Measurements from ENCODE around the gene SERPINB12. TPM values are rescaled to one million over a fixed set of nuclear protein-coding genes. Genes with fewer than 3 reads are reported as not detected.

SERPINB12 gene
- total RNA-seq: not detected
- not detected for polyA plus RNA-seq

GRCh38 chr18:63542069-63542468, at the start of gene SERPINB12:
Gene SERPINB12, plus strand, starts transcription at chr18:63542369. Its CDS starts 13,791 bp downstream, at chr18:63556160.
- intact Hi-C loops (cut with micrococcal nuclease): no loop called here
- POLR2A ChIA-PET (ENCODE audit: partially characterized antibody): no interaction called here
- Histone ChIP-seq H3K4me1 (ENCODE audit: insufficient read depth, low read length) (no peaks in the 10 kb centered on the region), H3K4me3 (ENCODE audit: low read length in 2 of 2) (no peak within 1 kb of the TSS), H3K36me3 (ENCODE audit: insufficient read depth, low read length) (no peaks in the 10 kb centered on the region), H3K27ac (ENCODE audit: low read depth, low read length) (no peak within 1 kb of the TSS), H3K27me3 (ENCODE audit: insufficient read depth, low read length) (no peaks in the 10 kb centered on the region), H3K9me3 (ENCODE audit: control insufficient read depth in 1 of 2, low read length in 2 of 2) (no peaks in the 10 kb centered on the region)
- H3K9me3 Mint-ChIP-seq: peaks cover 0 to 2% (median 0%) of the 10 kb centered on the region in 8 donors
- no peaks in the 10 kb centered on the region for H3K36me3 Mint-ChIP-seq
- CTCF ChIA-PET (ENCODE audit: partially characterized antibody): interaction anchor here (2.3 kb wide), 1 partner anchor 24 kb away, joined by 7 read pairs; no protein-coding TSS in a partner anchor
- peaks cover 13 to 20% of the 10 kb centered on the region in 2 donors for H3K27me3 Mint-ChIP-seq
- H3K4me1 Mint-ChIP-seq: no peaks in the 10 kb centered on the region
- H3K27ac Mint-ChIP-seq: no peak within 1 kb of the TSS
- no peak within 1 kb of the TSS for H3K4me3 Mint-ChIP-seq
- DNase-seq: no peak

- H3K4me3 ChIP-seq (ENCODE audit: low read length in 2 of 2): no peak overlapping the region
- CTCF ChIA-PET (ENCODE audit: partially characterized antibody): interaction anchor here (0.7 to 0.9 kb wide), 2 partner anchors 9 to 11 kb away, joined by 3 to 4 read pairs; no protein-coding TSS in a partner anchor
- H3K27me3 ChIP-seq (ENCODE audit: insufficient read depth, low read length): no peaks in the 10 kb centered on the region
- H3K4me1 Mint-ChIP-seq: no peaks in the 10 kb centered on the region
- intact Hi-C loops (cut with micrococcal nuclease): no loop called here
- H3K27ac Mint-ChIP-seq: no peak overlapping the region
- H3K9me3 Mint-ChIP-seq: no peaks in the 10 kb centered on the region
- H3K36me3 ChIP-seq (ENCODE audit: insufficient read depth, low read length): no peaks in the 10 kb centered on the region
- no peak for DNase-seq
- POLR2A ChIA-PET (ENCODE audit: partially characterized antibody): no interaction called here
- no peaks in the 10 kb centered on the region for H3K4me1 ChIP-seq (ENCODE audit: insufficient read depth, low read length)
- no peak overlapping the region for H3K4me3 Mint-ChIP-seq
- no peak overlapping the region for H3K27ac ChIP-seq (ENCODE audit: low read depth, low read length)
- no peaks in the 10 kb centered on the region for H3K36me3 Mint-ChIP-seq
- H3K27me3 Mint-ChIP-seq: peaks cover 0 to 9% of the 10 kb centered on the region in 2 donors
- no peaks in the 10 kb centered on the region for H3K9me3 ChIP-seq (ENCODE audit: control insufficient read depth in 1 of 2, low read length in 2 of 2)
Measured at GRCh38 chr18:63492851-63493250, 49.3 kb upstream of the SERPINB12 start.

GRCh38 chr18:63495675-63496074, 46.5 kb upstream of the SERPINB12 start:
- Histone ChIP-seq H3K4me3 (ENCODE audit: low read length in 2 of 2) (no peak overlapping the region), H3K4me1 (ENCODE audit: insufficient read depth, low read length) (no peaks in the 10 kb centered on the region), H3K9me3 (ENCODE audit: control insufficient read depth in 1 of 2, low read length in 2 of 2) (no peaks in the 10 kb centered on the region), H3K27ac (ENCODE audit: low read depth, low read length) (no peak overlapping the region), H3K27me3 (ENCODE audit: insufficient read depth, low read length) (no peaks in the 10 kb centered on the region), H3K36me3 (ENCODE audit: insufficient read depth, low read length) (no peaks in the 10 kb centered on the region)
- Mint-ChIP-seq H3K4me3 (no peak overlapping the region), H3K4me1 (no peaks in the 10 kb centered on the region), H3K9me3 (no peaks in the 10 kb centered on the region), H3K27me3 (peaks cover 0 to 7% of the 10 kb centered on the region in 2 donors), H3K27ac (no peak overlapping the region), H3K36me3 (no peaks in the 10 kb centered on the region)
- no peak for DNase-seq
- ChIA-PET CTCF (ENCODE audit: partially characterized antibody) (no interaction called here), POLR2A (ENCODE audit: partially characterized antibody) (no interaction called here)
- intact Hi-C loops (cut with micrococcal nuclease): no loop called here

- Mint-ChIP-seq H3K4me3 (no peak overlapping the region), H3K4me1 (no peaks in the 10 kb centered on the region), H3K36me3 (no peaks in the 10 kb centered on the region), H3K27ac (no peak overlapping the region), H3K9me3 (no peaks in the 10 kb centered on the region), H3K27me3 (peaks cover 15 to 30% of the 10 kb centered on the region in 2 donors)
- H3K4me1 ChIP-seq (ENCODE audit: insufficient read depth, low read length): no peaks in the 10 kb centered on the region
- no peaks in the 10 kb centered on the region for H3K36me3 ChIP-seq (ENCODE audit: insufficient read depth, low read length)
- intact Hi-C loops (cut with micrococcal nuclease): no loop called here
- no peak overlapping the region for H3K4me3 ChIP-seq (ENCODE audit: low read length in 2 of 2)
- ChIA-PET POLR2A (ENCODE audit: partially characterized antibody) (no interaction called here), CTCF (ENCODE audit: partially characterized antibody) (interaction anchor here (2.9 to 3.3 kb wide), 2 partner anchors 8 to 13 kb away, joined by 14 to 22 read pairs; no protein-coding TSS in a partner anchor)
- H3K27me3 ChIP-seq (ENCODE audit: insufficient read depth, low read length): no peaks in the 10 kb centered on the region
- H3K9me3 ChIP-seq (ENCODE audit: control insufficient read depth in 1 of 2, low read length in 2 of 2): no peaks in the 10 kb centered on the region
- no peak overlapping the region for H3K27ac ChIP-seq (ENCODE audit: low read depth, low read length)
- DNase-seq: peak in 2 of 5 donors; percentile 0 to 4
Measured at GRCh38 chr18:63505566-63506335, 36.4 kb upstream of the SERPINB12 start.

GRCh38 chr18:63506336-63506646, 35.9 kb upstream of the SERPINB12 start:
- intact Hi-C loops (cut with micrococcal nuclease): no loop called here
- ChIA-PET POLR2A (ENCODE audit: partially characterized antibody) (no interaction called here), CTCF (ENCODE audit: partially characterized antibody) (interaction anchor here (2.9 to 3.3 kb wide), 2 partner anchors 8 to 12 kb away, joined by 14 to 22 read pairs; no protein-coding TSS in a partner anchor)
- H3K4me1 ChIP-seq (ENCODE audit: insufficient read depth, low read length): no peaks in the 10 kb centered on the region
- H3K4me3 ChIP-seq (ENCODE audit: low read length in 2 of 2): no peak overlapping the region
- DNase-seq: no peak
- Mint-ChIP-seq H3K9me3 (no peaks in the 10 kb centered on the region), H3K4me1 (no peaks in the 10 kb centered on the region), H3K4me3 (no peak overlapping the region), H3K27me3 (peaks cover 16 to 34% of the 10 kb centered on the region in 2 donors), H3K27ac (no peak overlapping the region), H3K36me3 (no peaks in the 10 kb centered on the region)
- no peaks in the 10 kb centered on the region for H3K9me3 ChIP-seq (ENCODE audit: control insufficient read depth in 1 of 2, low read length in 2 of 2)
- H3K36me3 ChIP-seq (ENCODE audit: insufficient read depth, low read length): no peaks in the 10 kb centered on the region
- H3K27ac ChIP-seq (ENCODE audit: low read depth, low read length): no peak overlapping the region
- peaks cover 3% of the 10 kb centered on the region for H3K27me3 ChIP-seq (ENCODE audit: insufficient read depth, low read length)

- Histone ChIP-seq H3K27ac (ENCODE audit: low read depth, low read length) (no peak overlapping the region), H3K9me3 (ENCODE audit: control insufficient read depth in 1 of 2, low read length in 2 of 2) (no peaks in the 10 kb centered on the region), H3K4me1 (ENCODE audit: insufficient read depth, low read length) (no peaks in the 10 kb centered on the region), H3K4me3 (ENCODE audit: low read length in 2 of 2) (no peak overlapping the region), H3K36me3 (ENCODE audit: insufficient read depth, low read length) (no peaks in the 10 kb centered on the region), H3K27me3 (ENCODE audit: insufficient read depth, low read length) (peaks cover 3% of the 10 kb centered on the region)
- ChIA-PET CTCF (ENCODE audit: partially characterized antibody) (interaction anchor here (5.3 kb wide), 1 partner anchor 11 kb away, joined by 41 read pairs; no protein-coding TSS in a partner anchor), POLR2A (ENCODE audit: partially characterized antibody) (no interaction called here)
- Mint-ChIP-seq H3K4me3 (no peak overlapping the region), H3K4me1 (no peaks in the 10 kb centered on the region), H3K36me3 (no peaks in the 10 kb centered on the region), H3K27me3 (peaks cover 20 to 42% of the 10 kb centered on the region in 2 donors), H3K9me3 (no peaks in the 10 kb centered on the region), H3K27ac (no peak overlapping the region)
- DNase-seq: no peak
- intact Hi-C loops (cut with micrococcal nuclease): no loop called here
Measured at GRCh38 chr18:63508596-63508995, 33.6 kb upstream of the SERPINB12 start.

GRCh38 chr18:63511285-63511684, 30.9 kb upstream of the SERPINB12 start:
- CTCF ChIA-PET (ENCODE audit: partially characterized antibody): interaction anchor here (0.9 to 5.3 kb wide), 10 partner anchors 8 to 493 kb away, joined by 3 to 41 read pairs (median 4); no protein-coding TSS in a partner anchor
- Histone ChIP-seq H3K9me3 (ENCODE audit: control insufficient read depth in 1 of 2, low read length in 2 of 2) (no peaks in the 10 kb centered on the region), H3K4me3 (ENCODE audit: low read length in 2 of 2) (no peak overlapping the region), H3K4me1 (ENCODE audit: insufficient read depth, low read length) (no peaks in the 10 kb centered on the region), H3K27me3 (ENCODE audit: insufficient read depth, low read length) (peaks cover 3% of the 10 kb centered on the region), H3K36me3 (ENCODE audit: insufficient read depth, low read length) (no peaks in the 10 kb centered on the region), H3K27ac (ENCODE audit: low read depth, low read length) (no peak overlapping the region)
- Mint-ChIP-seq H3K4me3 (no peak overlapping the region), H3K27ac (no peak overlapping the region), H3K9me3 (no peaks in the 10 kb centered on the region), H3K36me3 (no peaks in the 10 kb centered on the region), H3K27me3 (peaks cover 19 to 33% of the 10 kb centered on the region in 2 donors), H3K4me1 (no peaks in the 10 kb centered on the region)
- POLR2A ChIA-PET (ENCODE audit: partially characterized antibody): no interaction called here
- intact Hi-C loops (cut with micrococcal nuclease): no loop called here
- no peak for DNase-seq

All from CD4-positive, alpha-beta memory T cell (primary cell).